IMR-90 (cell line): ENCODE data around the gene NKPD1. TPM values are rescaled to one million over a fixed set of nuclear protein-coding genes. Genes with fewer than 3 reads are reported as not detected.
A peak's percentile ranks its signal among the peaks of the same experiment; 100 is the strongest.

Experiments used
- ATAC-seq: fragments of 200-7000 bp; cut with Tn5 transposase; 2 replicates; pipeline ENCODE4 v1.9.1; 2020; ENCODE audit warnings: low read depth, mild to moderate bottlenecking, moderate library complexity
- BruUV-seq: library from RNA; stranded (reverse); fragments of 400-500 nt; replicated peaks from 2 replicates; lab custom pipeline; 2021; lab: Mats Ljungman, UMichigan
- CTCF ChIA-PET: fragments of 300-600 bp; formaldehyde crosslinking; extraction: SDS; loops from one replicate; lab custom pipeline; 2021; ENCODE audit warnings: antibody characterized with exemption; lab: Yijun Ruan, JAX
- POLR2A ChIA-PET: fragments of 300-600 bp; sonication (Branson Sonifier 250); formaldehyde crosslinking; loops from one replicate; lab custom pipeline; 2022; ENCODE audit warnings: antibody characterized with exemption; ENCODE audit not compliant: unreplicated experiment; lab: Charles Lee
- DNase-seq: peaks from one replicate; pipeline ENCODE4 v3.0.0; 2013
- H2AFZ ChIP-seq: replicated peaks from 2 replicates; pipeline ENCODE3; 2013; ENCODE audit warnings: low read length, mild to moderate bottlenecking; ENCODE audit not compliant: poor library complexity
- H2AK5ac ChIP-seq: 2 replicates; pipeline ENCODE4 v1.6.1; 2013; ENCODE audit warnings: low read depth, low read length, inconsistent platforms
- H2AK9ac ChIP-seq: replicated peaks from 2 replicates; pipeline ENCODE3; 2013; ENCODE audit warnings: mild to moderate bottlenecking, low read depth, low read length, moderate library complexity; ENCODE audit not compliant: poor library complexity
- H2BK120ac ChIP-seq: 2 replicates; pipeline ENCODE4 v1.6.1; 2013; ENCODE audit warnings: low read depth, low read length, inconsistent platforms
- H2BK15ac ChIP-seq: 3 replicates; pipeline ENCODE4 v1.6.1; 2013; ENCODE audit warnings: low read depth, low read length, inconsistent platforms
- H2BK20ac ChIP-seq: 2 replicates; pipeline ENCODE4 v1.6.1; 2013; ENCODE audit warnings: low read depth, mild to moderate bottlenecking, inconsistent platforms, low read length, moderate library complexity
- H2BK5ac ChIP-seq: 2 replicates; pipeline ENCODE4 v1.6.1; 2013; ENCODE audit warnings: mild to moderate bottlenecking, low read depth, low read length, inconsistent platforms; ENCODE audit not compliant: poor library complexity, severe bottlenecking
- H3K14ac ChIP-seq: replicated peaks from 2 replicates; pipeline ENCODE4 v1.6.1; 2013; ENCODE audit warnings: low read depth, low read length, inconsistent platforms
- H3K18ac ChIP-seq: 2 replicates; pipeline ENCODE4 v1.6.1; 2013; ENCODE audit warnings: low read depth, low read length, control low read depth
- H3K23ac ChIP-seq: 2 replicates; pipeline ENCODE4 v1.6.1; 2013; ENCODE audit warnings: low read depth, low read length, inconsistent platforms
- H3K27ac ChIP-seq: 2 replicates; pipeline ENCODE4 v1.5.1; 2013; ENCODE audit warnings: mild to moderate bottlenecking, control low read depth, low read length; ENCODE audit not compliant: insufficient read depth
- H3K27me3 ChIP-seq: 2 replicates; pipeline ENCODE4 v1.6.1; 2013; ENCODE audit warnings: low read length; ENCODE audit not compliant: control insufficient read depth, insufficient read depth
- H3K36me3 ChIP-seq: 2 replicates; pipeline ENCODE4 v1.6.1; 2013; ENCODE audit warnings: low read length, mixed read lengths; ENCODE audit not compliant: control insufficient read depth, insufficient read depth
- H3K4ac ChIP-seq: 2 replicates; pipeline ENCODE4 v1.6.1; 2013; ENCODE audit warnings: low read depth, low read length, inconsistent platforms
- H3K4me1 ChIP-seq: 2 replicates; pipeline ENCODE4 v1.6.1; 2013; ENCODE audit warnings: low read length, mixed read lengths; ENCODE audit not compliant: control insufficient read depth, insufficient read depth
- H3K4me2 ChIP-seq: 2 replicates; pipeline ENCODE4 v1.6.1; 2013; ENCODE audit warnings: low read depth, mild to moderate bottlenecking, control low read depth, low read length, moderate library complexity
- H3K4me3 ChIP-seq: 2 replicates; pipeline ENCODE4 v1.5.1; 2013; ENCODE audit warnings: low read depth, mild to moderate bottlenecking, control low read depth, low read length, moderate library complexity; ENCODE audit not compliant: insufficient read depth
- H3K56ac ChIP-seq: 2 replicates; pipeline ENCODE4 v1.6.1; 2013; ENCODE audit warnings: low read length, inconsistent platforms; ENCODE audit not compliant: insufficient read depth; ENCODE audit errors: extremely low read depth
- H3K79me1 ChIP-seq, 2 experiments: 2 replicates each; pipeline ENCODE4 v1.6.1; 2013; ENCODE audit warnings: low read length in 2 of 2, inconsistent platforms in 1 of 2, low read depth in 1 of 2
- H3K9ac ChIP-seq: 2 replicates; pipeline ENCODE4 v1.6.1; 2013; ENCODE audit warnings: low read depth, low read length, control low read depth
- H3K9me1 ChIP-seq: 2 replicates; pipeline ENCODE4 v1.6.1; 2013; ENCODE audit warnings: low read length, inconsistent platforms; ENCODE audit not compliant: insufficient read depth
- H3K9me3 ChIP-seq: 2 replicates; pipeline ENCODE4 v1.6.1; 2013; ENCODE audit warnings: low read length; ENCODE audit not compliant: control insufficient read depth, insufficient read depth
- H4K20me1 ChIP-seq: 2 replicates; pipeline ENCODE4 v1.6.1; 2013; ENCODE audit warnings: low read length, inconsistent platforms; ENCODE audit not compliant: insufficient read depth
- H4K5ac ChIP-seq: 2 replicates; pipeline ENCODE4 v1.6.1; 2013; ENCODE audit warnings: mild to moderate bottlenecking, low read depth, low read length, control low read depth
- H4K8ac ChIP-seq, 2 experiments: 2 replicates each; pipeline ENCODE4 v1.6.1; 2013; ENCODE audit warnings: low read depth in 2 of 2, low read length in 2 of 2, control low read depth in 1 of 2, inconsistent platforms in 1 of 2
- H4K91ac ChIP-seq: 2 replicates; pipeline ENCODE4 v1.6.1; 2013; ENCODE audit warnings: low read depth, low read length, inconsistent platforms; ENCODE audit not compliant: insufficient read depth
- BHLHE40 ChIP-seq: fragments of 150-350 bp; IDR thresholded peaks from 2 replicates; pipeline ENCODE4 v1.6.1; 2016; ENCODE audit warnings: mild to moderate bottlenecking, low read depth, low read length
- CEBPB ChIP-seq: IDR thresholded peaks from 2 replicates; pipeline ENCODE4 v1.6.1; 2012; ENCODE audit warnings: low read depth, low read length, improper control_type of control experiment
- CHD1 ChIP-seq: IDR thresholded peaks from 2 replicates; pipeline ENCODE4 v1.6.1; 2012; ENCODE audit warnings: low read depth, low read length, improper control_type of control experiment
- ELK1 ChIP-seq: fragments of 150-350 bp; IDR thresholded peaks from 2 replicates; pipeline ENCODE4 v1.6.1; 2016; ENCODE audit warnings: low read depth, mild to moderate bottlenecking, low read length, moderate library complexity, borderline replicate concordance
- MAFK ChIP-seq: IDR thresholded peaks from 2 replicates; pipeline ENCODE4 v1.6.1; 2012; ENCODE audit warnings: low read depth, low read length, improper control_type of control experiment
- MAZ ChIP-seq: IDR thresholded peaks from 2 replicates; pipeline ENCODE4 v1.6.1; 2012; ENCODE audit warnings: low read depth, mild to moderate bottlenecking, low read length, improper control_type of control experiment, moderate library complexity, borderline replicate concordance
- MXI1 ChIP-seq: IDR thresholded peaks from 2 replicates; pipeline ENCODE4 v1.6.1; 2012; ENCODE audit warnings: low read depth, mild to moderate bottlenecking, low read length, moderate library complexity, borderline replicate concordance
- NFE2L2 ChIP-seq: fragments of 150-350 bp; IDR thresholded peaks from 2 replicates; pipeline ENCODE4 v1.6.1; 2016; ENCODE audit warnings: low read depth, mild to moderate bottlenecking, low read length
- POLR2A ChIP-seq: IDR thresholded peaks from 2 replicates; pipeline ENCODE4 v1.6.1; 2012; ENCODE audit warnings: mild to moderate bottlenecking, low read depth, low read length
- RAD21 ChIP-seq: IDR thresholded peaks from 2 replicates; pipeline ENCODE4 v1.6.1; 2012; ENCODE audit warnings: low read length, improper control_type of control experiment
- RCOR1 ChIP-seq: IDR thresholded peaks from 2 replicates; pipeline ENCODE4 v1.6.1; 2012; ENCODE audit warnings: mild to moderate bottlenecking, low read length, improper control_type of control experiment; ENCODE audit not compliant: insufficient replicate concordance
- RFX5 ChIP-seq: IDR thresholded peaks from 2 replicates; pipeline ENCODE4 v1.8.0; 2012; ENCODE audit warnings: low read depth, mild to moderate bottlenecking, low read length, moderate library complexity
- USF2 ChIP-seq: fragments of 150-350 bp; IDR thresholded peaks from 2 replicates; pipeline ENCODE4 v1.6.1; 2017; ENCODE audit warnings: mild to moderate bottlenecking, antibody characterized with exemption, low read length, low read depth
- WGBS, 2 experiments: methylation state at CpG; one replicate each; pipeline versions ENCODE4 v1.1.5 to v1.1.7; 2013; ENCODE audit warnings: missing lambda C conversion rate in 2 of 2; ENCODE audit not compliant: insufficient read length in 1 of 2; ENCODE audit errors: extremely low coverage in 2 of 2; 5-methylcytosine and 5-hydroxymethylcytosine counted together
- dilution Hi-C: fragments of 300-500 bp; cut with HindIII; formaldehyde crosslinking; loops from one replicate; pipeline ENCODE4 v1.14.3; 2018; ENCODE audit warnings: low sequenced_read_pairs; ENCODE audit not compliant: unreplicated experiment
- in situ Hi-C: fragments of 300-500 bp; cut with MboI; formaldehyde crosslinking; loops from 3 replicates; pipeline ENCODE4 v1.14.3; 2019; ENCODE audit warnings: low sequenced_read_pairs, inconsistent platforms, mixed read lengths
- intact Hi-C: fragments of 100-400 bp; cut with micrococcal nuclease; formaldehyde crosslinking; loops from 2 replicates; pipeline ENCODE4 v1.10.0; 2022
- polyA plus RNA-seq, 3 experiments: library from polyadenylated mRNA; depleted of rRNA; stranded (reverse); fragments of >200 nt; gene quantifications; 2 replicates each; pipeline ENCODE4 v1.2.3, GENCODE V29; 2012; ENCODE audit warnings: low replicate concordance in 1 of 3
- total RNA-seq: library from RNA; depleted of rRNA; stranded (reverse); fragments of >200 nt; gene quantifications from 2 replicates; pipeline ENCODE4 v1.2.3, GENCODE V29; 2012

The NKPD1 gene
- total and polyA plus RNA-seq, 2 of the 4 experiments (the other 2 are of a cell fraction), result under 0.01 to 0.09 TPM

- Histone ChIP-seq H3K9me3 (no peaks in the 10 kb centered on the region), H3K9ac (no peak overlapping the region), H2BK5ac (no peak overlapping the region), H3K4me3 (no peak overlapping the region), H3K56ac (no peak overlapping the region), H2AFZ (peak overlapping the region; percentile 29), H4K8ac (no peak overlapping the region), H3K14ac (no peak overlapping the region), H2BK15ac (no peak overlapping the region), H3K4me2 (no peak overlapping the region), H4K5ac (no peak overlapping the region), H2BK120ac (no peak overlapping the region), H2AK9ac (no peak overlapping the region), H3K27me3 (peaks cover 17% of the 10 kb centered on the region; the same call in 1 of the 2 replicates), H2AK5ac (no peak overlapping the region), H3K4ac (no peak overlapping the region), H3K27ac (no peak overlapping the region), H3K18ac (no peak overlapping the region), H4K91ac (no peak overlapping the region), H3K36me3 (no peaks in the 10 kb centered on the region), H3K79me1 (no peaks in the 10 kb centered on the region), H4K20me1 (peaks cover 5% of the 10 kb centered on the region; the same call in 1 of the 2 replicates), H3K4me1 (peaks cover 2% of the 10 kb centered on the region; the same call in 1 of the 2 replicates), H3K9me1 (no peaks in the 10 kb centered on the region), H2BK20ac (no peak overlapping the region), H3K23ac (no peak overlapping the region)
- WGBS, 2 experiments, result 80% methylated on average over 13 of the region's 17 CpGs; no CpG with 5 or more reads in 1 of the 2 experiments
- in situ Hi-C loops (no loop called here), dilution Hi-C loops (no loop called here), intact Hi-C loops (no loop called here)
- DNase-seq (no peak), ATAC-seq (no peak)
- ChIA-PET POLR2A (no interaction called here), CTCF (no interaction called here)
- no TSS peak for BruUV-seq
- TF ChIP-seq RCOR1 (no peak), ELK1 (no peak), RAD21 (no peak), POLR2A (no peak), MXI1 (no peak), BHLHE40 (no peak), MAZ (no peak), CHD1 (no peak), RFX5 (no peak), MAFK (no peak), NFE2L2 (no peak), USF2 (no peak), CEBPB (no peak)
Observed at GRCh38 chr19:45163156-45163555, 2.4 kb upstream of the NKPD1 start.
